NB4 (cell line): ENCODE results near the gene ACP1.
"Not testable (repeated sequence)": the region's sequence is repeated elsewhere in the genome, so short reads cannot be mapped to it uniquely, and the experiment has no call there.

ENCODE experiments used
- DNase-seq: peaks from one replicate; pipeline ENCODE4 v3.0.0; 2010; ENCODE audit warnings: low read depth
- H3K4me3 ChIP-seq: one replicate; pipeline ENCODE4 v1.5.1; 2011; ENCODE audit warnings: mild to moderate bottlenecking, low read depth, low read length, moderate library complexity
- MYC ChIP-seq: IDR thresholded peaks from 2 replicates; pipeline ENCODE4 v1.6.1; 2011; ENCODE audit warnings: low read depth, low read length
- POLR2A ChIP-seq: IDR thresholded peaks from 2 replicates; pipeline ENCODE4 v1.6.1; 2011; ENCODE audit warnings: mild to moderate bottlenecking; ENCODE audit not compliant: insufficient read length; ENCODE audit errors: extremely low read depth
- TF ChIP-seq, protein P1 (sequence below): IDR thresholded peaks from 2 replicates; pipeline ENCODE4 v1.6.1; 2011; ENCODE audit warnings: low read depth, low read length
- TF ChIP-seq, protein P2 (sequence below): IDR thresholded peaks from one replicate; pipeline ENCODE4 v1.5.1; 2012; ENCODE audit warnings: low read depth, low read length

Gene ACP1

DNA sequence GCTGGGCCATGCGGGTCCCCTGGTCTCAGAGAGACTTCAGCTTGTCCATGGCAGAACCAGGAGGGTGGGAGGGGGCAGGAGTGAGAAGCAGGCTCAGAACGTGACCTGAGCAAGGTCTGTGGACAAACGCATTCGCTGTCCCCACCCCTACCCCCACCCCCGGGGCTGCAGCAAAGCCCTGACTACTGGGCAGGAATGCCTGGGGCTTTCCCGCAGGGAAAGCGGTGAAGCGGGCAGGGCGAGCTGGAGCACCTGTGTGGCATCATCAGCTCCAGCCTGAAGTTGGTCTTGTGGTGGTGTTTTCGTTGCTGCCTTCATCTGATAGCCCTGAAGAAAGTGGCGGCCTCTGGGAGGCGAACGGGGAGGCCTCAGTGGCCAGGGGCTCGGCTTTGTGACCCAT lies 49.2 kb downstream of the ACP1 start:
- no peak for DNase-seq
- no peak overlapping the region for H3K4me3 ChIP-seq

DNA sequence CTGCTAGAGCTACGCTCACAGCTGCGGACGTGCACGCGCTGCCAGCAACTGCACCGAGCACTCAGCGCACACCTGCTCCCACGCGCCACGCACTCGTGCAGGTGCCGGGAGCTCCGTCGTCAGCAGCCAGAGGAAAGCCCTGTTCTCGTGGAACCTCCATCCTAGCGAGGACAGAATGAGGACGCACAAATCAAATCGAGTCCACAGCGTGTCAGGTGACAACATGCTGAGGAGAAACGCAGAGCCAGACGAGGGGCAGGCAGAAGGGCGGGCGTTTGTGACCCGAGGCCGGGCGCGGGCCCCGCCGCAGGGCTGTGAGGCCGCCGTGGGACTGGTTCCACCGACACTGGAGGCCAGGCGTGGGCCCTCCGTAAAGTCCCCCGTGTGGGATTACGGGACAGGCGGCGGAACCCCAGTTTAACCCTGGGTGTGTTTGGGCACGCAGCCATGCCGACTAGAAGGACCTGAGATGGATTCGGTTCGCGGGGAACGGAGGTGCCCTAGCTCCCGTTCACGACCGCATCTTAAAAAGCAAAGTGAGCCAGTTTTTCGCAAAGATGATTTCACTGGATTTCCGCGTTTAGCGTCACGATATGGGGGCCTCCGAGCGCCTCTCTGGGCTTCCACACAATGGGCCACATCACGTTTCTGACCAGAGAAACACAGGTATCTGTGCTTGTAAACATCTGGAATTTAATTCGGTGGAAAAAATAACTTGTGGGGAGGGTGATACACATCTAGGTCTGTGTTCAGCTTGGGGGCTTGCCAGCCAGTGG lies 50.0 kb downstream of the ACP1 start:
- DNase-seq = no peak
- TF ChIP-seq MYC (no peak), POLR2A (no peak)
- TF ChIP-seq, protein P1, sequence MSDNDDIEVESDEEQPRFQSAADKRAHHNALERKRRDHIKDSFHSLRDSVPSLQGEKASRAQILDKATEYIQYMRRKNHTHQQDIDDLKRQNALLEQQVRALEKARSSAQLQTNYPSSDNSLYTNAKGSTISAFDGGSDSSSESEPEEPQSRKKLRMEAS = no peak
- TF ChIP-seq, protein P2, sequence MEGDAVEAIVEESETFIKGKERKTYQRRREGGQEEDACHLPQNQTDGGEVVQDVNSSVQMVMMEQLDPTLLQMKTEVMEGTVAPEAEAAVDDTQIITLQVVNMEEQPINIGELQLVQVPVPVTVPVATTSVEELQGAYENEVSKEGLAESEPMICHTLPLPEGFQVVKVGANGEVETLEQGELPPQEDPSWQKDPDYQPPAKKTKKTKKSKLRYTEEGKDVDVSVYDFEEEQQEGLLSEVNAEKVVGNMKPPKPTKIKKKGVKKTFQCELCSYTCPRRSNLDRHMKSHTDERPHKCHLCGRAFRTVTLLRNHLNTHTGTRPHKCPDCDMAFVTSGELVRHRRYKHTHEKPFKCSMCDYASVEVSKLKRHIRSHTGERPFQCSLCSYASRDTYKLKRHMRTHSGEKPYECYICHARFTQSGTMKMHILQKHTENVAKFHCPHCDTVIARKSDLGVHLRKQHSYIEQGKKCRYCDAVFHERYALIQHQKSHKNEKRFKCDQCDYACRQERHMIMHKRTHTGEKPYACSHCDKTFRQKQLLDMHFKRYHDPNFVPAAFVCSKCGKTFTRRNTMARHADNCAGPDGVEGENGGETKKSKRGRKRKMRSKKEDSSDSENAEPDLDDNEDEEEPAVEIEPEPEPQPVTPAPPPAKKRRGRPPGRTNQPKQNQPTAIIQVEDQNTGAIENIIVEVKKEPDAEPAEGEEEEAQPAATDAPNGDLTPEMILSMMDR = no peak
- H3K4me3 ChIP-seq = no peak overlapping the region

More for the DNA sequence above, 49.2 kb downstream of the ACP1 start:
- TF ChIP-seq, protein P2 = no peak
- TF ChIP-seq, protein P1 = no peak
- TF ChIP-seq POLR2A (no peak), MYC (no peak)

DNA sequence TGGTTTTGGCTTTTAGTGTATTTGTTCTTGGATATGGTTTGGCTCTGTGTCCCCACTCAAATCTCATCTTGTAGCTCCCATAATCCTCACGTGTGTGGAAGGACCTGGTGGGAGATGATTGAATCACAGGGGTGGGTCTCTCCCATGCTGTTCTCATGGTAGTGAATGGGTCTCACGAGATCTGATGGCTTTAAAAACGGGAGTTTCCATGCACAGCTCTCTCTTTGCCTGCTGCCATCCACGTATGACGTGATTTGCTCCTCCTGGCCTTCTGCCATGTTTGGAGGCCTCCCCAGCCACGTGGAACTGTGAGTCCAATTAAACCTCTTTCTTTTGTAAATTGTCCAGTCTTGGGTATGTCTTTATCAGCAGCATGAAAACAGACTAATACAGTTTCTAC lies 51.2 kb downstream of the ACP1 start:
- not testable (repeated sequence) for DNase-seq, H3K4me3 ChIP-seq

DNA sequence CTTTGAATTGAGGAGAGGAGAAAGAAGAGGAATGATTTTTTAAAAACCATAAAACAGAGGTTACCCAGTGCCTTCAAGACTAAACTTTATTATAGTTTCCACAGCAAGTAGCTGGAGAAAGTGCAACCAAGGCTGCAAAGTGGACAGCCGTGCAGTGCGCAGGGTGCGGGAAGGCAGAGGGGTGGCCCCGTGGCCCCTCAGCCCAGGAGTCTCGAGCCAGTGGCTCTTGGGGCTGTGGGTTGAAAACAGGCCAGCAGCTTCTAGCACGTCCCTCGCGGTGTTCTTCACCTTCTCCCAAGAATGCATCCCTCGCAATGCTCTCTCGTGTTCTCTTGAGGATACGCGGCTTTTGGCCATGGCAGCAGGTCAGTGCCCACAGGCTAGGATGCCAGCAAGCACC lies 51.6 kb downstream of the ACP1 start:
- TF ChIP-seq POLR2A = no peak
- TF ChIP-seq, protein P1 = no peak
- TF ChIP-seq, protein P2 = no peak
- no peak for TF ChIP-seq MYC
- no peak for DNase-seq
- no peak overlapping the region for H3K4me3 ChIP-seq

DNA sequence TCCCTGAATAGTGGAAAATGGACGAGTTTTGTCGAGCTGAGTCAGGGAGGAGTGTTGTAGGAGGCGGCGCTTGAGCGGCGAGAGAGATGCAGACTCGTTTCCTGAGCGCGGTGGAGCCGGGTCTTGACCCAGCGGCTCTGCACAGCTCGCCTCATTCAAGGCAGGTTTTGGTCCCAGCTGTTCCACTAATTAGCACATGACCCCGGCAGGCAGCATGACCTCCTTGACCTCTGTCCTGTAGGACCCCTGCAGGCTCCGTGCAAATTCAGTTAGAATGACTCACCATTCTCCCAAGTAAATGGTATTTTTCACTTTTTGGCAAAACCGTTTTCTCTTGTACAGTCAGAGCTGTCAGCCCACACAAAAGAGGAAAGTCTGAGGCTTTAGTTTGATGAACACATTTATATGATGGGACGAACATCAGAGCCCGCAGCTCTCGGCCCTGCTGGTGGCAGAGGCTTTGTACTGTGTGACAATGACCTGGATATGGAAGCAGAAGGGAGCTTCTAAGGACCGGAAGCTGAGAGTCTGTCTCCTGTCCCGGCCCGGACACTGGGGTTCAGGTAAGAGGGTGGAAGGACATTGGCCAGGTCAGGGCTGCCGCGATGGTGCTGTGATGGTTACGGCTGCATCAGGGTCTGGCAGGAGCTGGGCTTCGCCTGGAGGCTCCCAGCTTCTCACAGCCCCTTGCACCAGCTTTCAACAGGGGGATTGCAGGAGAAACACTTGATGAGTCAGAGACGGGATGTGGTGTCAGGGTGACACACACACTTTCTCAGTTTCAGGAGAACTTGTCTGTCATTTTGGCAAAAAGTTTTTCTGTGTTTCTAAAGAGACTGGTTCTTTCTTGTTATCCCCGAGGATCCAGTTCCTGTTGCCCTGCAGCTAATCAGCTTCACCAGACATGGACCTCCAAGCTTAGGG lies 53.0 kb downstream of the ACP1 start:
- TF ChIP-seq MYC = peak; percentile 32; the same call in 1 of the 2 replicates
- no peak for TF ChIP-seq POLR2A
- TF ChIP-seq, protein P2 = no peak
- TF ChIP-seq, protein P1 = peak; percentile 23
- DNase-seq = peak; percentile 86
- H3K4me3 ChIP-seq = no peak overlapping the region

DNA sequence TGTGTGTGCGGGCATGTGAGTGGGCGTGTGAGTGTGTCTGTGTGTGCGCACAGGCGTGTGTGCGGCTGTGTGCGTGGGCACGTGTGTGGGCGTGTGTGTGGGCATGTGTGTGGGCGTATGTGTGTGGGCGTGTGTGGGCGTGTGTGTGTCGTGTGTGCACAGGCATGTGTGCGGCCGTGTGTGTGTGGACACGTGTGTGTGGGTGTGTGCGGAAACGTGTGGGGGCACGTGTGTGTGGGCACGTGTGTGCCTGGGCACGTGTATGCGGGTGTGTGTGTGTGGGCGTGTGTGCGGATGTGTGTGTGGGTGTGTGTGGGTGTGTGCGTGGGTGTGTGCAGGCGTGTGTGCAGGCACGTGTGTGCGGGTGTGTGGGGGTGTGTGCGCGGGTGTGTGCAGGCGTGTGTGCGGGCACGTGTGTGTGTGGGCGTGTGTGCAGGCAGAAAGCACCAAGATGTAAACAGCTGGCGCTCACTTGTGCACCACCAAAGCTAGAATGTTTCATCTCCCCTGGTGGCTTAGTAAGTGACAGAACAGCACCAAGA lies 54.4 kb downstream of the ACP1 start:
- H3K4me3 ChIP-seq = no peak overlapping the region
- peak; percentile 12 for DNase-seq
- TF ChIP-seq MYC (no peak), POLR2A (no peak)
- TF ChIP-seq, protein P1 = no peak
- TF ChIP-seq, protein P2 = no peak
